ENCODE results near the gene ENG.

GRCh38 chr9:127860779-127861178 lies 6.3 kb upstream of the ENG start:
- TF ChIP-seq ZFP30 (CRISPR knock-in tag; IDR thresholded peaks at IDR 0.05): no peak
- TF ChIP-seq SNAI2 (CRISPR knock-in tag; IDR thresholded peaks at IDR 0.05): no peak
- no peak for TF ChIP-seq TOX (CRISPR knock-in tag; IDR thresholded peaks at IDR 0.05; ENCODE audit: borderline replicate concordance)
- no peak for TF ChIP-seq ZNF70 (CRISPR knock-in tag; IDR thresholded peaks at IDR 0.05)

Measured in SK-N-SH treated with all-trans-retinoic acid at 6 μM for 48 hours (cell line).